Inferior parietal cortex (tissue), 1 donor: ENCODE results near the gene UBIAD1.
A peak's percentile ranks its signal among the peaks of the same experiment; 100 is the strongest.
"Not testable (repeated sequence)": the region's sequence is repeated elsewhere in the genome, so short reads cannot be mapped to it uniquely, and the experiment has no call there.

Experiments used
- DNase-seq: peaks from one replicate; pipeline ENCODE4 v3.0.0-alpha.2; 2016; ENCODE audit errors: extremely low spot score

Gene UBIAD1

DNA sequence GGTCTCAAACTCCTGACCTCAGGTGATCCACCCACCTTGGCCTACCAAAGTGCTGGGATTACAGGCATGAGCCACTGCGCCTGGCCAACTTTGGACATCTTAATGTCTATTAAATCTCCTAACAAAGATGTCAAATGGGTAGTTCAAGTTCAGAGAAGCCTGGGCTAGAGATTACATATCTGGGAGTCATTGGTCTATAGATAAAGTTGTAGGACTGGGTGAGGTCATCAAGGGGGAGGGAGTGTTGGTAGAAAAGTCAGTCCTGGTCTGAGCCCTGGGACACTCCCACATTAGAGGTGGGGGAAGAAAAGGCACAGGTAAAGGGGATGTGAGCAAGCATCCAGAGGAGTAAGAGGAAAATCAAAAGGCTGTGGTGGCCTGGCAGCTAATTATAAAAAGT, 6.6 kb downstream of the UBIAD1 start:
- DNase-seq = no peak

DNA sequence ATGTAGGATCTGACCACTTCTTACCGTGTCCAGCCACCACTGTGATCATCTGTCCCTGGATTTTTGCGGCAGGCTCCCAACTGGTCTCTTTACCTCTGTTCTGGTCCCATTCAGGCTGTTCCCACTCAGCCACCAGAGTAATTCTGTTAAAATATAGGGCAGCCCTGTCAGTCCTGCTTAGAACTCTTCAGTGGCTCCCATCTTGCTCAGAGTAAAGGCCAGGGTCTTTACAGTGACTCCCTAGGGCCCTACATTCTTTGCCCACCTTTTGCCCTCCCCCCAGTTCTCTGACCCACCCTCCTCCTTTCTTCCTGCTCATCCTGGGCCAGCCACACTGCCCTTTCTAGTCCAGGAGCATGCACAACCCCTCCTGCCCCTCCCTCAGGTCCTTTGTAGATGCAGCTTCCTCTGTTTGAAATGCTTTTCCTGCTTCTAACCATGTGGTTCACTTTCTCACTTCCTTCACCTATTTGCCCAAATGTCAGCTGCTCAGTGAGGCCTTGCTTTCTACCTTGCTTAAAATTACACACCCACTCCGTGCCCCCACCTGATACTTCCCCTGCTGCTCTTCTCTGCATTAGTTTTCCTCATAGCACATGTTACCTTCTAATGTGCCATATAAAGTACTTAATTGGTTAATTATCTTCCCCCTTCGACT, 7.8 kb downstream of the UBIAD1 start:
- no peak for DNase-seq

DNA sequence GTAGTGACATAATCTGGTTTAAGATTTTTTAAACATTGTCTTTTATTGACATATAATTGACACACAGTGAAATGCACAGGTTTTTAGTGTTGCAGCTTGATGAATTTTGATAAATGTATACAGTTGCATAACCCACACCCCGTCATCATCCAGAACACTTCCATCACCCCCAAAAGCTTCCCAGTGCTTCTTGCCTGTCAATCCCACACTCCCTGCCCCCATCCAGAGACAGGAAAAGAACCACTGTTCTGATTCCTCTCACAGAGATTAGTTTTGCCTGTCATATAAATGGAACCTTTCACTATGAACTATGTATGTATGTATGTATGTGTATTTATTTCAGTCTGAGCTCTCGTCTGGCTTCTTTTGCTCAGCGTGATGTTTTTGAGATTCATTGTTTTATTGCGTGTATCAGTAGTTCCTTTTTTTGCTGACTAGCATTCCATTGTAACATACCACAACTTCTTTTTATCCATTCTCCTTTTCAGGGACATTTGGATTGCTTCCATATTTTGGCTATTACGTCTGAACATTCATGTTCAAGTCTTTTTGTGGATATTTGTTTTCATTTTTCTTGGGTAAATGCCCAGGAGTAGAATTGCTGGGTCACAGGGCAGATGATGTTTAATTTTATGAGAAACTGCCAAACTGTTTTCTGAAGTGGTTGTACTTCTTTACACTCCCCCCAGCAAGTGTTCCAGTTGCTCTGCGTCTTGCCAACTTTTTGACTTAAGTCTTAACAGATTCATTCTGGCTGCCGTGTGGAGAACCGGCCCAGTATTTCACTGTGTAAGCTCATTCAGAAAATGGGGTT, 8.7 kb downstream of the UBIAD1 start:
- DNase-seq = no peak

DNA sequence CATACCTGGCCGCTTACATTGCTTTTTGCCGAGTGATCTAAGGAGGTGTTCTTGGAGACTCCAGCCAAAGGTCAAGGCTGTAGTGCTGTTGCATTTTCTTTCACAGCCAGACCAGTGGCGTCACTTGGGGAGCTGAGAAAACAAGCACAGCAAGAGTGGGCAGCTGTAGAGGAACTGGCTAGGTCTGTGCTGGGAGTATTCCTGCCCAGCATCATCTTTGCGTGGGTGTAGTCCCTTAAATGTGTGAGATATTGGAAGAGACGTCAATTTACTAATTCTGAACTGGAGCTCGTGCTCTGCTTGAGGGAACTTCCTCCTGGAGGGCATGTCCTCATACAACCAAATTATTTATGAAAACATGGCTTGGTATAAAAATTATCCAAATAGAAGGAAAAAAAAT, 10.2 kb downstream of the UBIAD1 start:
- DNase-seq = no peak

DNA sequence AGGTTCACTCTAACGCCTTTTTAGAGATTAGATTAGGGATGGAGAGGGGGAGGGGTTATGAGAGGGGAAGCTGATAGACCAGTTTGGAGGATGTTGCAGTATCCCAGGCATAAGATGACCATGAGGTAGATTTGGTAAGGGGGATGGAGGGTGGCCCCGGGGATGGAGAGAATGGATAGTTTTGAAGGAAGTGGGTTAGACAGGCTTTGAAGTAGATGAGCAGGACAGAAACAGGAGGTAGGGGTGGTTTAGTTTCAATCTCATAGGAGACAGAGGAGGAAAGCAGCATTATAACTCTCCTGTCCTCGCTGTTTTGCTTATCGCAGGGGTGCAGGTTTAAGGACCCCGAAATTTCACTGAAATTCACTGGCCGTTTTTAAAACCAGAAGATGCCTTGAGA, 11.8 kb downstream of the UBIAD1 start:
- no peak for DNase-seq

DNA sequence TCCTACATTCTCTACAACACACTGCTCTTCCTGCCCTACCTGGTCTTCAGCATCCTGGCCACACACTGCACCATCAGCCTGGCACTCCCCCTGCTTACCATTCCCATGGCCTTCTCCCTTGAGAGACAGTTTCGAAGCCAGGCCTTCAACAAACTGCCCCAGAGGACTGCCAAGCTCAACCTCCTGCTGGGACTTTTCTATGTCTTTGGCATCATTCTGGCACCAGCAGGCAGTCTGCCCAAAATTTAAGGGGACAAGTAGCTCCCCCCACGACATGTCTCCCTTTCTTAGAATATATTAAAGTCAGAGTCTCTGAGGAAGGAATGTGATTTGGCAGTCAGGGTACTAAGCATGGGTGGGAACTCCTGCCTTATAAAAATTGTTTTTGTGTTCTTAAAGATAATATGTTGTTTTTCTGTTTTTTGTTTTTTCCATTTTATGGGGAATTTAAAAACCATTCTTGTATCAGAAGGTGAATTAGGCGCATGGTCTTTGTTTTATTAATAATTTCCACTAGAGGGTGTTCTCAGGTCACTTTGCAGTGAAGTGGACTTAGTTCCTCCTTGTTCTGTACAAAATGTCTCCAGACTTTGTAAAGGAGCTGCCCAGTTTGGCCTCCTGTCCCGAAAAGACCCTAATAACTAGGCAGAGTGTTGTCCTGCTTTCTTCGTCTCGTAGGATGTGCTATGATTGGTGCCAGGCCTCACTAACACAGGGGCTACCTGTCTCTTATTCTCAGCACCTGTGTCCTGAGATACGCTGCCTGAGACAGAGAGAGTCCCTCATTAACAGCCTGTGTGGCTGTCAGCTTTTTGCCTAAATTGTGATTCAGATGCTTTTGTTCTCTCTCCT, 13.1 kb downstream of the UBIAD1 start:
- DNase-seq = peak; percentile 34

DNA sequence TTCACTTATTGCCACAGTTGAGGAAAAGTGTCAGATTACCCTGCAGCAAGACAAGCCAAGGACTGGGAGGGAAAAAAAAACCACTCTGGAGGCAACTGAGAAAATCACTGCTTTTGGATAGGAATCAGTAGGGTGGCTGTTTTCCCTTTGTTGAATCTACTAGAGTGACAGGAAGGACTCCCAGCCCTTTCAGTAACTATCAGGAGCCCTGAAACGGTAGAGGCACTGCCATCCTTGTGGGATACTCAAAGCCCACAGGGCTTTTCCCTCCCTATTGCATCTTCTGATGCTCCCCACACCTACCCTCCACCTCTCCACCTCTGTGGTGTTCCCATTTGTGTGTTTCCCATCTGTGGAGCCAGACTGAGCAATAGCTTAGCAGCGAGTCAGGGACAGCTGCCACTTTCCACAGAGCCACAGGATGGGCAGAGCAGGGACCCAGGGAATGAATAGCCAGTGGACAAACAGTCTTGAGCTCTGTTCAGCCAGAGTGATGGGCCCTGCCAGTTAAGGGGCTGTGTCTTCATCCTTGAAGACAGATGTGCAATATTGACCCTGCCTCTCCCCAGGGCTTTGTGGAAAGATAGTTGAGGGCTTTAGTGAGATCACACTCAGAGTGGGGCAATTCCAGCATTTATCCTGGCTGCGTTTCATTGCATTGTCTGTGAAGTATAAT, 13.9 kb downstream of the UBIAD1 start:
- DNase-seq = no peak

DNA sequence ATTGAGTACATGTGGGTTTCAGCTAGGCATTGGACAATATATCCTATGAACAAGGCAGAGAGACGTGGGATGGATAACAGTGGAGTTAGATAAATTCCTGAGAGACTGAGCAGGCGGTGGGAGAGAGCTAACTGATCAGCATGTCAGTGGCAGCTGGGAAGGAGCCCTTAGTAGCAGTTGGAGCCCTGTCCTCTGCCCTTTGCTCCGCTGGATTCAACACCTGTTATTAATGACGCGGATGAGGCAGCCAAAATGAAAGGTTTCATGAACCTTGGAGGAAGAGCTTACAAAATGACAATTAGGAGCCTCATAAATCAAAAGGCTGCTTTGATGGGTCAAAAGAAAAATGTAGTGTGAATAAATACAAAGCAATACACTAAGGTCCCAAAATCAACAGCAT, 16.1 kb downstream of the UBIAD1 start:
- DNase-seq = no peak

DNA sequence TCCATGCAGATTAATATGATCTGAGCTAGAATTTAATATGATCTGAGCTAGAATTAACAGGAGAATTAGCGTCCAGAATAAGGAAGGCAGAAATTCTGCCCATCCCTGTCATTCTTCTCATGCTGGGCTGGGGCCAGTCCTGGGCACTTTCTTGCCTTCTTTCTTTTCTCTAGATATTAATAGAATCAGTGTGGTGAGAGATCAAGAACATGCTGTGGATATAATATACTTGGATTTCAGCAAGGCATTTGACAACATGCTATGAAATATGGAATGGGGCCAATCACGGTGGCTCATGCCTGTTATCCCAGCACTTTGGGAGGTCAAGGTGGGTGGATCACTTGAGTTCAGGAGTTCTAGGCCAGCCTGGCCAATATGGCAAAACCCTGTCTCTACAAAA, 18.1 kb downstream of the UBIAD1 start:
- no peak for DNase-seq

DNA sequence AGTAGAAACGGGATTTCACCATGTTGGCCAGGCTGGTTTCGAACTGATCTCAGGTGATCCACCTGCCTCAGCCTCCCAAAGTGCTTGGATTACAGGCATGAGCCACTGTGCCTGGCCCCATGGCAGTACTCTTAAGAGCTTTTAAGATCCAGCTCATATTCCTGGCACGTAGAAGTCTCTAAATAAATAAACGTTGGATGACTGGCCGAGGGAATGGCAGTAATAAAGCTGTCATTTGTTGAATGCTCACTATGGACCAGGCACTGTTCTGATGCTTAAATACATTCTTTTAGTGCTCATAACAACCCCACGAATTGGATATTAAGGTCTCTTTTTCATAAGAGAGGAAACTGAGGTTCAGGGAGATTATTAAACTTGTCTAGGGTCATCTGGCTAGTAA, 20.9 kb downstream of the UBIAD1 start:
- no peak for DNase-seq

DNA sequence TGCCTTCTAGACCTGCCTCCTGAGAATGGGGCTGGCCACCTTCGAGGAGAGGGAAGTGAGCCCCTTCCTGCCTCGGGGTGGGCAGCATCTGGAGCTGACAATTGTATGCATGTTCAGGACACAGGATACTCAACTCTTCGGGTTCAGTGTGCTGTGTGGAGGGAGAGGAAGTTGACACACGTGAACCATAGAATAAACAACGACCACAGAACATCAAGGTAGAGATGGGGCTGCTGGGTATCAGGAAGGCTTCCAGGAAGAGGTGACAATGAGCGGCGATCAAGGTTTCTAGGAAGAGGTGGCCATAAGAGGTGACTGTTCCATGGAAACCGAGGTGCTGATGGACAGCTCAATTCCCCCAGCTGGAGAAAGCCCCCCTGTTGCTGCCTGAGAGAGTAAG, 22.0 kb downstream of the UBIAD1 start:
- DNase-seq = no peak

DNA sequence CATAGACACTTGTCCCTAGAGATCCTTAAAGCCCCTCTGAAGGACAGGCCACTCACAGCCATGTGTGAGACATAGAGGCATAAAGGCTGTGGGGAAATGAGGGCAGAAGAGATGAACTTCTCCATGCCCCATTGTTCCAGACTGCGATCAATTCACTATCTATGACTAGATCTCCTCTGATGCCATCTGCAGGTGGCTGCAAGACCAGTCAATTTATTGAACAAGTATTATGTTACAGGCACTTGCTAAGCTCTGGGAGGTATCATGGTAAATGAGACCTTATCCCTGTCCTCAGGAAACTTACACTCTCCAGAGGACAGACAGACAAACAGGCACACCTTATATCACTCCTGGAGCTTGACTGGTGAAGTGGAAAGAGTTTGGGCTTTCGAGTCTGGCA, 22.9 kb downstream of the UBIAD1 start:
- no peak for DNase-seq

DNA sequence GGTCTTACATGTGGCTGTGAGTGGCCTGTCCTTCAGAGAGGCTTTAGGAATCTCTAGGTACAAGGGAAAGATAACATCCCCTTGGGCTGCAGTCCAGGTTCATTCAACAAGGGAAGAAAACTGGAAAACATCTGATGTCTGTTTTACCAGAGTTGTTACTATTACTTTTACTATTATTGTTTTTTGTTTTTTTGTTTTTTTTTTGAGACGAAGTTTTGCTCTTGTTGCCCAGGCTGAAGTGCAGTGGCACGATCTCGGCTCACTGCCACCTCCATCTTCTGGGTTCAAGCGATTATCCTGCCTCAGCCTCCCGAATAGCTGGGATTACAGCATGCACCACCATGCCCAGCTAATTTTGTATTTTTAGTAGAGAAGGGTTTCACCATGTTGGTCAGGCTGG, 24.8 kb downstream of the UBIAD1 start:
- DNase-seq = not testable (repeated sequence)

DNA sequence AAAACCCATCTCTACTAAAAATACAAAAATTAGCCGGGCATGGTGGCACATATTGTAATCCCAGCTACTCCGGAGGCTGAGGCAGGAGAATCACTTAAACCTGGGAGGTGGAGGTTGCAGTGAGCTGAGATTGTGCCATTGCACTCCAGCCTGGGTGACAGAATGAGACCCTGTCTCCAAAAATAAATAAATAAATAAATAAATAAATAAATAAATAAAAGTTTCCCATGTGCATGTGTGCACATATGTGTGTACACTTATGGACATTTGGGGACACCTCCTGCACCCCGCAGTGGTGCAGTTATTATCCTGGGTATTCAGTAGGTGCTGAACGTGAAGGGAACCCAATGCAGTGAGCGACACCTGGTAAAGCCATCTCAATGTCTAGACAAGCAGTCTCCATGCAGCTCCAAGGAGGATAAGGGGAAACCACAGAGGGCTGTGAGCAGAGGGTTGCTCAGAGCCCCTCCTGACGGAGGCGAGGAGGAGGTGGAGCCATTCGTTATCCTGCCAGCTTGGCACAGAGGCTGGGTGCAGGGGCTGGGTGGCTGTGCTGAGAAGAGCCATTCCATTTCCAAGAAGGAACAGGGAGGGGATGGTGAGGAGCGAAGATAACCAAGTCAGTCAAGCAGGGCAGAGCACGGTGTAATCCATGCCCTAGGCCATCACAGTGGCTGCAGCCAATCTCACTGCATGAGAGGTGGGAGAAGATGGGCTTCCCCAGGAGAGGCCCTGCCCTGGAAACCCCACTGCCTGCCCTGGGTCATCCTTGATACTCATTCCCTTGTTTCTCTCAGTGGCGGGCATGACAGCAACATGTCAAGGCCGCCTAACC, 25.6 kb downstream of the UBIAD1 start:
- DNase-seq = no peak

DNA sequence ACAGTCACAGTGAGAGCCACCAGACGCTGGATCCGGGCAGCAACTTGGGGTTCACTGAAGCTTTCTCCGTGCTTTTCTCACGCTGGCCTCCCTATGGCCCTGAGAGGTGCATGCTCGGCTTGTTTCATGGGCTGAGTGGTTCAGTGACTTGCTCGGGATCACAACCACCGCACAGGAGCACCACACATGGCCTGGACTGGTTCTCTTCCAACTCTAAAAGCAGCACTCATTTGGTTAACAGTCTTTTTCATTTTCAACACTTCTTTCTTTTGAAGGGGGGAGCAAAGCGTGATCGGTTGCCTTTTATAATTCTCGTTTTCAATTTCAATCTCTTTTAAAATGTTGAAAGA, 26.2 kb downstream of the UBIAD1 start:
- DNase-seq = no peak

DNA sequence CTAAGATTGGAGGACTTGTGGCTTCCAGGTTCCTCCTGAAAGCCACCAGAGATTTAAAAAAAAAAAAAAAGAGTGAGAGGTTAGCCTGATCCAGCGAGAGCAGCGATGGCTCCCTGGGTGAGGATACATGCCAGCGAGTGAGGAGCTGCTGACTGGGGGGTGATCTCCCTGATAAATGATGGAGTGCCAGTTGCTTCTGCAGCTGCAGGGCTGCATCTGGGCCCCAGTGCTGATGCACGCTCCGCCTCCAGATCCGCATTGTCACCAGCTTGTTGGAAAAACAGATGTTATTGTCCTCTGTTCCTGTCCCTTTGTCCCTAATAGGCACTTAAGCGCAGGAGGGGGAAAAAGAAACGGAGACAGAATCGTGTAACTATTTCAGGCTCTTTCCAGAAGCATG, 28.6 kb downstream of the UBIAD1 start:
- peak; percentile 61 for DNase-seq

DNA sequence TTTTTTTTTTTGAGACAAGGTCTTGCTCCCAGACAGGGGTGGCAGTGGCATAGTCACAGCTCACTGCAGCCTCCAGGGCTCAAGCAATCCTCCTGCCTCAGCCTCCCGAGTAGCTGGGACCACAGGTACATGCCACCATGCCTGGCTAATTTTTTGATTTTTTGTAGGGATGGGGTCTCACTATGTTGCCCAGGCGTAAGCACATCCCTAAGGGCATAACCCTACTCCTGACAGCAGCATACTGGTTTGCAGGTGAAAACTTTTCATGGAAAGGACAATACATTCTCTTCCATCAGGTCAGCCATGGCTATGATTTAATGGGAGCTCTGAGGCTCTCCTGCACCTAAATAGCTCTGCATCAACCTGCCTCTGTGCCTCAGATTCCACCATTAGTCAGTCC, 29.4 kb downstream of the UBIAD1 start:
- no peak for DNase-seq

DNA sequence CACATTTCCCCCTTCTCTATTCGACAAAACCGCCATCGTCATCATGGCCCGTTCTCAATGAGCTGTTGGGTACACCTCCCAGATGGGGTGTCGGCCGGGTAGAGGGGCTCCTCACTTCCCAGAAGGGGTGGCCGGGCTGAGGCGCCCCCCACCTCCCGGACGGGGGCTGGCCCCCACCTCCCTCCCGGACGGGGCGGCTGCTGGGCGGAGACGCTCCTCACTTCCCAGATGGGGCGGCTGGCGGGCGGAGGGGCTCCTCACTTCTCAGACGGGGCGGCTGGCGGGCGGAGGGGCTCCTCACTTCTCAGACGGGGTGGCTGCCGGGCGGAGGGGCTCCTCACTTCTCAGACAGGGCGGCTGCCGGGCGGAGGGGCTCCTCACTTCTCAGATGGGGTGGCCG, 32.5 kb downstream of the UBIAD1 start:
- DNase-seq = not testable (repeated sequence)

DNA sequence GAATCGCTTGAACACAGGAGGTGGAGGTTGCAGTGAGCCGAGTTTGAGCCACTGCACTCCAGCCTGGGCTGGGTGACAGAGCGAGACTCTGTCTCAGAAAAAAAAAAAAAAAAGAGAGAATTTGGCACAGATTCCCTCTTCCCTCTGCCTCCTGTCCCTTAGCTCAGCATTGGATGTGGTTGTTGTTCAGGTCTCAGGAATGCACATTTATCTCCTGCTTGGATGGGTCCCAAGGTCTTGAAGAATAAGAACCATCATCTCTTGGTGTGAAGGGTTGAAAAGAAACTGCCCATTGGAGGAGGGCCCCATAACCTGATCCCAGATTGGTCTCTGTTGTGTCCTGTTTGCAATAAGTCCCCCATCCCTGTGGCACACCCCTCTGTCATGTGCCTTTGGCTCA, 34.9 kb downstream of the UBIAD1 start:
- no peak for DNase-seq

DNA sequence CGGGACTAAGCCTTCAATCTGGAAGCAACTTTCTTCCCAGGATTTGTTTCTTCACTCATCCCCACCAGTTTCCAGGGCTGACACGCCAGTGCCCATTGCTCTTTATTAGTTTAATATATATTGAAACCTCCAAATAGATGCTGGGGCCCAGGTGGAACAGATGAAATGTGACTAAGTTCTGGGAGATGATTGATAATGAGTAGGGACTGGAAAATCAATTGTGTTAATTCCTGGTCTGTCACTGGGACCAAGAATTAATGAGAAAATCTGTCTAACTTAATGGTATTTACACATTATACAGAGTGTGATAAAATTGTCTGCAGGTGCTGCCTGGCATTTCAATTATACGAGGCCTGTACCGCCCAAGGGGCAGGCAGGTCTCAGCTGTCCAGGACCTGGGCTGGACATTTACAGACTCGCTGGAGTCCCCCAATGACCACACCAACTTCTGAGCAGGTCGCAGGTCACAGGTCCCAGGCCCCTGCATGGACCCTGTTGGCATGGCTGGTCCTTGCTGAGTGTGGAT, 35.8 kb downstream of the UBIAD1 start:
- no peak for DNase-seq

DNA sequence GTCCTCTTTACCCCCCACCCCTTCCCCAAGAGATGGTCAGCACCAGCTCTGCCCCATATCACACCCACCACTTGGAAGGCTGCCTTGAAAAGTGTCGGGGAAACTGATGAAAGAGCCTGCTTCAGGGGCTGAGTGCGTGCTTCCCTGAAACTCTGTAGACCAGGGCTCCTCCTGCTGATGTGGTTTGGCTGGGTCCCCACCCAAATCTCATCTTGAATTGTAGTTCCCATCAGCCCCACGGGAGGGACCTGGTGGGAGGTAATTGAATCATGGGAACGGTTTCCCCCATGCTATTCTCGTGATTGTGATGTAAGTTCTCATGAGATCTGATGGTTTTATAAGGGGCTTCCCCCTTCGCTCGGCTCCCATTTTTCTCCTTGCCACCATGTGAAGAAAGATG, 36.4 kb downstream of the UBIAD1 start:
- no peak for DNase-seq
